ENCODE data around the gene LOC128125822.

The LOC128125822 gene

DNA sequence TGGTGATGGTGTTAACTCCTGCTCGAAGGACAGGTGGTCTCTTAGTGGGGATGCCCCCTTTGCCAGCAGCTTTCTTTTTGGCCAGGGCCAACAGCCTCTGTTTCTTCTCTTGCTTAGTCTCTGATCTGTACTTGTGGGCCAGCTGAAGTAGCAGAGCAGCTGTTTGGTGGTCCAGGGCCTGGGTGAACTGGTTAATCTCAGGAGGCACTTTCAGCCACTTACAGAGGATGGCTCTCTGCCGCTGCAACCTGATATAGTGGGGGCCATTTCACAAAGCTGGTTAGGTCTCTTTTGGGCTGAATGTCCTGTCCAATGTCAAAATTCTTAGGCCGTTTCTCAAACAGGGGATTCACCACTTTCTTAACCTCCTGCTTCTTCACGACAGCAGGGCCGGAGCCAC lies 23.2 kb upstream of the LOC128125822 start:
- no peak for FAIRE-seq
- Histone ChIP-seq H3K27me3 (ENCODE audit: control insufficient read depth, insufficient read depth, low read length) (no peaks in the 10 kb centered on the region), H3K36me3 (ENCODE audit: control insufficient read depth, insufficient read depth, low read length) (no peaks in the 10 kb centered on the region), H3K4me3 (ENCODE audit: low read depth, low read length) (no peak overlapping the region)
- TF ChIP-seq, protein P1, sequence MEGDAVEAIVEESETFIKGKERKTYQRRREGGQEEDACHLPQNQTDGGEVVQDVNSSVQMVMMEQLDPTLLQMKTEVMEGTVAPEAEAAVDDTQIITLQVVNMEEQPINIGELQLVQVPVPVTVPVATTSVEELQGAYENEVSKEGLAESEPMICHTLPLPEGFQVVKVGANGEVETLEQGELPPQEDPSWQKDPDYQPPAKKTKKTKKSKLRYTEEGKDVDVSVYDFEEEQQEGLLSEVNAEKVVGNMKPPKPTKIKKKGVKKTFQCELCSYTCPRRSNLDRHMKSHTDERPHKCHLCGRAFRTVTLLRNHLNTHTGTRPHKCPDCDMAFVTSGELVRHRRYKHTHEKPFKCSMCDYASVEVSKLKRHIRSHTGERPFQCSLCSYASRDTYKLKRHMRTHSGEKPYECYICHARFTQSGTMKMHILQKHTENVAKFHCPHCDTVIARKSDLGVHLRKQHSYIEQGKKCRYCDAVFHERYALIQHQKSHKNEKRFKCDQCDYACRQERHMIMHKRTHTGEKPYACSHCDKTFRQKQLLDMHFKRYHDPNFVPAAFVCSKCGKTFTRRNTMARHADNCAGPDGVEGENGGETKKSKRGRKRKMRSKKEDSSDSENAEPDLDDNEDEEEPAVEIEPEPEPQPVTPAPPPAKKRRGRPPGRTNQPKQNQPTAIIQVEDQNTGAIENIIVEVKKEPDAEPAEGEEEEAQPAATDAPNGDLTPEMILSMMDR (IDR thresholded peaks at IDR 0.05; ENCODE audit: insufficient read depth, low read length, severe bottlenecking) = no peak
- DNase-seq (ENCODE audit: low read depth) = no peak

DNA sequence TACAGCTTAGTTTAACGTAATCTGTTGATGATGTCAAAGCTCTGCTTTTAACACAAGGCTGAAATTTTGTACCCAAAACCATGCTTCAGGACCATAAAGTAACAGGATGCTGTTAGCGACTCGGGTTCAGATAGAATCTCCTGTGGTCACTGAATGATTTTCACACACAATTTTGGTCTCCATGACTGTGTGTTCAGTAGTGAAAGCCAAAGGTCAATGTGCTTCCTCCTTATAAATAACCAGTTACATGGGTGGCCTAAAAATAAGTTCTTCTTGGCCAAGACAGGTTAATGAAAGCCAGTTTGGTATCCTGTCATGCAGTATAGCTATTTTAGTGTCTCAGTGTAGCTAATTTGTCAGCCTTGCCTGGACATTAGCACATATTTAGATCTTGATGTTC lies 19.1 kb upstream of the LOC128125822 start:
- no peaks in the 10 kb centered on the region for H3K36me3 ChIP-seq (ENCODE audit: control insufficient read depth, insufficient read depth, low read length)
- H3K4me3 ChIP-seq (ENCODE audit: low read depth, low read length) = no peak overlapping the region
- no peaks in the 10 kb centered on the region for H3K27me3 ChIP-seq (ENCODE audit: control insufficient read depth, insufficient read depth, low read length)
- TF ChIP-seq, protein P1 (IDR thresholded peaks at IDR 0.05; ENCODE audit: insufficient read depth, low read length, severe bottlenecking) = no peak
- DNase-seq (ENCODE audit: low read depth) (no peak), FAIRE-seq (no peak)

DNA sequence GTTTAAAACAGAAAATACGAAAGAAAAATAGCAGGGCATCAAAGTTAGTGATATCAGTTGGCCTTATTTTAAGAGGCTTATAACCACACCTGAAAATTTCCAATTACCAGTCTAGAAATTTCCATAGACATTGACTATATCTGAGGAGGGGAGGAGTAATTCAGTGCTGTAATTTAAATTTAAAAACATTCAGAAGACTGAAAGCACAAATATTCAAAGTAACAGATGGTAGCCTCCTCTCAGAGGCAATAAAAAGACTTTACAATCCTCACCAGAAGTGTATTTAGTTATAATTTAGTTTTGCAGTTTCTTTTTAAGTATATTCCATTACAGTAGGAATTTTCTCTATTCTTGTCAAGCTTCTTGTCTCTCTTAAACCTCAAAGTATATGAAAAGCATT lies 18.4 kb upstream of the LOC128125822 start:
- no peak for FAIRE-seq
- TF ChIP-seq, protein P1 (IDR thresholded peaks at IDR 0.05; ENCODE audit: insufficient read depth, low read length, severe bottlenecking) = no peak
- DNase-seq (ENCODE audit: low read depth) = no peak
- Histone ChIP-seq H3K4me3 (ENCODE audit: low read depth, low read length) (no peak overlapping the region), H3K36me3 (ENCODE audit: control insufficient read depth, insufficient read depth, low read length) (no peaks in the 10 kb centered on the region), H3K27me3 (ENCODE audit: control insufficient read depth, insufficient read depth, low read length) (no peaks in the 10 kb centered on the region)

DNA sequence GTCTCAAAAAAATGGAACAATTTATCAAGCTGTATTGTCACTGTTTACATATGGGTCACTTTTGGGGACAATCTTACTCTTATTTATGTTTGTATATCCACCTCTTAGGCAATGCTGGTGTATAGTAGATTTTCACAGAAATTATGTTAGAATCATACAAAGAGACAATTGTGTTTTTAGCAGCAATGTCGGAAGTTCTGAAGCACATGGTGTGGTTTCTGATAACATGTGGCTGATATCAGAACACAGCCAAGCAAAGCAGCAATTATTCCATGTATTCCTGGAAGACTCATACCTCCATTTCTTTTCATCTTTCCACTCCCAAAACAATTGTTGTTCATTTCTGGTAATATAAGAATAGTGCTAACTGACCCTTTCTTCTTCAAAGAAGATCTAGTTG lies 17.5 kb upstream of the LOC128125822 start:
- FAIRE-seq (no peak), DNase-seq (ENCODE audit: low read depth) (no peak)
- Histone ChIP-seq H3K27me3 (ENCODE audit: control insufficient read depth, insufficient read depth, low read length) (no peaks in the 10 kb centered on the region), H3K4me3 (ENCODE audit: low read depth, low read length) (no peak overlapping the region), H3K36me3 (ENCODE audit: control insufficient read depth, insufficient read depth, low read length) (no peaks in the 10 kb centered on the region)
- TF ChIP-seq, protein P1 (IDR thresholded peaks at IDR 0.05; ENCODE audit: insufficient read depth, low read length, severe bottlenecking) = no peak

DNA sequence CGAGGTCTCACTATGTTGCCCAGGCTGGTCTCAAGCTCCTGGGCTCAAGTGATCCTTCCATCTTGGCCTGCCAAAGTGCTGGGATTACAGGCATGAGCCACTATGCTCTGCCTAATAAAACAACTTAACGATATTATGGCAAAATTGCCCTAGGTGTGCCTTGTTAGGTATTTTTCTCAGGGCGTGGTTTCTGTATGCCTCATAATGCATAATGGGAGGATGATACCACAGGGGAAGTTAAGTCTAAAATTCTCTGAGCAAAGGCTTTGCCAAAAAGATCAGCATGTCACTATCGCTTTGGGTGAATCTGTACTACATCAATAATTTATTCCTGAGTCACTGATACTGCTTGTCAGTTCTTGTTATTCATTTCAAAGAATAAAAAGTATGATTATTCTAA lies 15.9 kb upstream of the LOC128125822 start:
- TF ChIP-seq, protein P1 (IDR thresholded peaks at IDR 0.05; ENCODE audit: insufficient read depth, low read length, severe bottlenecking) = no peak
- no peaks in the 10 kb centered on the region for H3K27me3 ChIP-seq (ENCODE audit: control insufficient read depth, insufficient read depth, low read length)
- no peaks in the 10 kb centered on the region for H3K36me3 ChIP-seq (ENCODE audit: control insufficient read depth, insufficient read depth, low read length)
- H3K4me3 ChIP-seq (ENCODE audit: low read depth, low read length) = no peak overlapping the region
- FAIRE-seq (no peak), DNase-seq (ENCODE audit: low read depth) (no peak)

DNA sequence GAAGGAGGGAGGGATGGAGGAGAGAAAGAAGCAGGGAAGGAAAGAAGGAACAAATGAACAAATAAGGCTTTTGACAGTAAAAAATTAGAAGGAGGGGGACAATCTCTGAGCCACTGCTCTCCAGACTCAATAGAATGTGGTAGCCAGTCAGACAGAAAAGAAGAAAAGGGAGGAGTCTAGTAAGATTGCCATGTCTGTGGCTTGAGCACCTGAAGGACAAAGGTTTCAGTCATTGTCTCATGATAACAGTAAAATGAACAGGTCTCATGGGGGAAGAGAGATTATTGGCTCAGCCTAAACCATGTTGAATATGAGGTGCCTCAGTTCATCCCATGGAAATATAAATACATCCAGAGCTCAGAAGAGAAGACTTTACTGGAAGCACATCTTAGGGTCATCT lies 14.0 kb upstream of the LOC128125822 start:
- FAIRE-seq = no peak
- no peak for DNase-seq (ENCODE audit: low read depth)
- no peaks in the 10 kb centered on the region for H3K36me3 ChIP-seq (ENCODE audit: control insufficient read depth, insufficient read depth, low read length)
- TF ChIP-seq, protein P1 (IDR thresholded peaks at IDR 0.05; ENCODE audit: insufficient read depth, low read length, severe bottlenecking) = no peak
- H3K27me3 ChIP-seq (ENCODE audit: control insufficient read depth, insufficient read depth, low read length) = no peaks in the 10 kb centered on the region
- no peak overlapping the region for H3K4me3 ChIP-seq (ENCODE audit: low read depth, low read length)

All from bronchial epithelial cell (primary cell).